ENCODE measurements around the gene SLC1A3. TPM values are rescaled to one million over a fixed set of nuclear protein-coding genes. Genes with fewer than 3 reads are reported as not detected.
"Not testable (repeated sequence)": the region's sequence is repeated elsewhere in the genome, so short reads cannot be mapped to it uniquely, and the experiment has no call there.

Gene SLC1A3
- total RNA-seq, 2 donors from 2014 or later: 44.7 to 67.4 TPM

DNA sequence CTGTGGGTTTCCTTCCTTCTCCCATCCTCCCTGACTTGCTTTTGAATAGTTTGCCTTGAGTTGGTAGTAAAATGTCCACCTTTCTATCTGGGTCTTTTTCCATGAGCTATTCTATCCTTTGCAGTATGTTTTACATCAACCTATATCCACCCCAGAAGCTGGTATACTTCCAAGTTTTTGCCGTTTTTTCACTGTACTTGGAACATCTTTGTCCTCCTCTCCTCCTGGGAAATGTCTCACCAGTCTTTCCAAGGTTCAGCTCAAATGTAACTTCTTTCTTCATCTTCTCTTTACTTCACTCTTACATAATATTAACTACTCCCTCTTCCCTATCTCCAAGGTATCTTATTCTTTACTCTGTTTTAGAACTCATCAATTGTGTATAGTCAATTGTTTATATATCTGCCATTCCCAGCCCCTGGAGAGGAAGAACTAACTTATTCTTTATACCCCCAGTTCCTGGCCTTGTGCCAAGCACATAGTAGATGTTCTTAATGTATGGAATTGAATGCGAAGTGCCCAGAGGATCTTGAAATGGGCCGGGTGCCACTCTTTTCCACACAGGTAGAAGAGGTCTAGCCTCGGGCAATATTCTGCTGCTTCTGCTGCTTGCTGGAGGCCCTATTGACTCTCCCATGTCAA is 34.9 kb upstream of the SLC1A3 start:
- ATAC-seq (ENCODE audit: insufficient number of reproducible peaks, low FRiP score, low read depth): no peak
- no peak for DNase-seq (ENCODE audit: low spot score)
- H3K27ac ChIP-seq: no peak overlapping the region
- H3K9me3 ChIP-seq: no peaks in the 10 kb centered on the region
- peaks cover 0 to 22% of the 10 kb centered on the region in 2 donors for H3K4me1 ChIP-seq (ENCODE audit: control insufficient read depth in 1 of 2, low read depth in 2 of 2)
- TF ChIP-seq, protein P1, sequence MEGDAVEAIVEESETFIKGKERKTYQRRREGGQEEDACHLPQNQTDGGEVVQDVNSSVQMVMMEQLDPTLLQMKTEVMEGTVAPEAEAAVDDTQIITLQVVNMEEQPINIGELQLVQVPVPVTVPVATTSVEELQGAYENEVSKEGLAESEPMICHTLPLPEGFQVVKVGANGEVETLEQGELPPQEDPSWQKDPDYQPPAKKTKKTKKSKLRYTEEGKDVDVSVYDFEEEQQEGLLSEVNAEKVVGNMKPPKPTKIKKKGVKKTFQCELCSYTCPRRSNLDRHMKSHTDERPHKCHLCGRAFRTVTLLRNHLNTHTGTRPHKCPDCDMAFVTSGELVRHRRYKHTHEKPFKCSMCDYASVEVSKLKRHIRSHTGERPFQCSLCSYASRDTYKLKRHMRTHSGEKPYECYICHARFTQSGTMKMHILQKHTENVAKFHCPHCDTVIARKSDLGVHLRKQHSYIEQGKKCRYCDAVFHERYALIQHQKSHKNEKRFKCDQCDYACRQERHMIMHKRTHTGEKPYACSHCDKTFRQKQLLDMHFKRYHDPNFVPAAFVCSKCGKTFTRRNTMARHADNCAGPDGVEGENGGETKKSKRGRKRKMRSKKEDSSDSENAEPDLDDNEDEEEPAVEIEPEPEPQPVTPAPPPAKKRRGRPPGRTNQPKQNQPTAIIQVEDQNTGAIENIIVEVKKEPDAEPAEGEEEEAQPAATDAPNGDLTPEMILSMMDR (IDR thresholded peaks at IDR 0.05): no peak
- H3K4me3 ChIP-seq: no peak overlapping the region
- no peaks in the 10 kb centered on the region for H3K36me3 ChIP-seq
- H3K27me3 ChIP-seq (replicated peaks; ENCODE audit: insufficient read depth): no peaks in the 10 kb centered on the region

DNA sequence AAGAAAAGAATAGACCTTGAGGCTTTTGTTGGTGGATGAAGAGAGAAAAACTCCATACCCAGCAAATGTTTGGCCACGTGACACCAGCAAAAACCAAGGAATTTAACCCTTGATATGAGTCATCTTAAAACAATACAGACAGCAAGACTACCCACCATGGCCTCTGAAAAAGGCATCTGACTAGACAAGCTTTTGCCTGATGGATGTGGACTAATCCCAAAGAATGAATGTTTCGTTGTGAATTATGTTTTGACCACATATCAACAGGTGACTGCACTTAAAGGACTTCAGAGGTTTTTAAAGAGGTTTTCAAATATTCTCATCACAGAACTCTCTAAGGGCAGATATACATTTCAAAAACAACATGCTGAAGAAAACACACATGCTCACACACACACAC is 33.0 kb upstream of the SLC1A3 start:
- Histone ChIP-seq H3K27me3 (replicated peaks; ENCODE audit: insufficient read depth) (no peaks in the 10 kb centered on the region), H3K4me3 (no peak overlapping the region), H3K4me1 (ENCODE audit: control insufficient read depth in 1 of 2, low read depth in 2 of 2) (peaks cover 0 to 22% of the 10 kb centered on the region in 2 donors), H3K36me3 (no peaks in the 10 kb centered on the region), H3K9me3 (no peaks in the 10 kb centered on the region), H3K27ac (no peak overlapping the region)
- no peak for ATAC-seq (ENCODE audit: insufficient number of reproducible peaks, low FRiP score, low read depth)
- TF ChIP-seq, protein P1 (IDR thresholded peaks at IDR 0.05): no peak
- no peak for DNase-seq (ENCODE audit: low spot score)

DNA sequence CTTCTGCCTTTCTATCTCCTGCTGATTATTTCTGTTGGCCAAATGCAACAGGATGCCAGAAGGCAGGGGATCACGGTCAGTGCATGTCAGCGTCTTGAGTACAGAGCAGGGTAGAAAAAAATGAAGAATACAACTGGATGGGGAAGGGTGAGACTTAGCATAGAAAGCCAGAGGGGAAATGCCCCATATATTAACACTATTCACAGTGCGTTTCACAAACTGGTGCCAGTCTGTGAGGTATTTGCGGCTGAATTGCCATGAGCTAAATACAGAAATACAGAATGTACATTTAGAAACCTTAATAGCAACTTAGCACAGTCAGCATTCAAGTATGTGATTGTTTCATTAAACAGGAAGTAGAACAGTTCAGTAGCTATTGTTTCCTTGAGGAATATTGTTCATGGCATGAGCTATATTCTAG is 31.0 kb upstream of the SLC1A3 start:
- DNase-seq (ENCODE audit: low spot score): no peak
- Histone ChIP-seq H3K4me3 (no peak overlapping the region), H3K27ac (no peak overlapping the region), H3K36me3 (no peaks in the 10 kb centered on the region), H3K9me3 (no peaks in the 10 kb centered on the region), H3K4me1 (ENCODE audit: control insufficient read depth in 1 of 2, low read depth in 2 of 2) (peaks cover 0 to 7% of the 10 kb centered on the region in 2 donors), H3K27me3 (replicated peaks; ENCODE audit: insufficient read depth) (no peaks in the 10 kb centered on the region)
- TF ChIP-seq, protein P1 (IDR thresholded peaks at IDR 0.05): no peak
- ATAC-seq (ENCODE audit: insufficient number of reproducible peaks, low FRiP score, low read depth): no peak

DNA sequence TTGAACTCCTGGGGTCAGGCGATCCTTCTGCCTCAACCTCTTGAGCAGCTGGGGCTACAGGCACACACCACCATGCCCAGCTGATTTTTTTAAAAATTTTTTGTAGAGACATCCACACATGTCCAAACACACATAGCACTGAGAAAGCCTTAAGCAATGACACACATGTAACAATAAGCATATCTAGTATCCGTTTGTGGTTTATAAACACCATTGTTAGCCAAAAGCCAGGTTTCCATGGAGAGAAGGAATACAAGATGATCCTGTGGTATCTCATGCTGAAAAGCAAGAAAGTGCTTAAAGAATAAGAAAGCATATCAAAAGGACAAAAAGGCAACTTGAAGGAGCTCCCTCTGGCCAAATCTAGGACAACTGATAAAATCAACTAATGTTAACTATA is 29.7 kb upstream of the SLC1A3 start:
- Histone ChIP-seq H3K4me1 (ENCODE audit: control insufficient read depth in 1 of 2, low read depth in 2 of 2) (no peaks in the 10 kb centered on the region), H3K27ac (no peak overlapping the region), H3K36me3 (no peaks in the 10 kb centered on the region), H3K9me3 (no peaks in the 10 kb centered on the region), H3K27me3 (replicated peaks; ENCODE audit: insufficient read depth) (no peaks in the 10 kb centered on the region), H3K4me3 (no peak overlapping the region)
- TF ChIP-seq, protein P1 (IDR thresholded peaks at IDR 0.05): no peak
- DNase-seq (ENCODE audit: low spot score): no peak
- no peak for ATAC-seq (ENCODE audit: insufficient number of reproducible peaks, low FRiP score, low read depth)

DNA sequence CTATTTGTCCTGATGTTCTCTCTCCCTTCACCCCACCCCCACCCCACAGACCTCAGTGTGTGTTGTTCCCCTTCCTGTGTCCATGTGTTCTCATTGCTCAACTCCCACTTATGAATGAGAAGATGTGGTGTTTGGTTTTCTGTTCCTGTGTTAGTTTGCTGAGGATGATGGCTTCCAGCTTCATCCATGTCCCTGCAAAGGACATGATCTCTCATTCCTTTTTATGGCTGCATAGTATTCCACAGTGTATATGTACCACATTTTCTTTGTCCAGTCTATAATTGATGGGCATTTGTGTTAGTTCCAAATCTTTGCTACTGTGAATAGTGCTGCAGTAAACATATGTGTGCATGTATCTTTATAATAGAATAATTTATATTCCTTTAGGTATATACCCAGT is 26.5 kb upstream of the SLC1A3 start:
- H3K36me3 ChIP-seq; H3K27me3 ChIP-seq (replicated peaks; ENCODE audit: insufficient read depth); H3K9me3 ChIP-seq; H3K27ac ChIP-seq; H3K4me1 ChIP-seq (ENCODE audit: control insufficient read depth in 1 of 2, low read depth in 2 of 2); DNase-seq (ENCODE audit: low spot score); H3K4me3 ChIP-seq; ATAC-seq (ENCODE audit: insufficient number of reproducible peaks, low FRiP score, low read depth): not testable (repeated sequence)

DNA sequence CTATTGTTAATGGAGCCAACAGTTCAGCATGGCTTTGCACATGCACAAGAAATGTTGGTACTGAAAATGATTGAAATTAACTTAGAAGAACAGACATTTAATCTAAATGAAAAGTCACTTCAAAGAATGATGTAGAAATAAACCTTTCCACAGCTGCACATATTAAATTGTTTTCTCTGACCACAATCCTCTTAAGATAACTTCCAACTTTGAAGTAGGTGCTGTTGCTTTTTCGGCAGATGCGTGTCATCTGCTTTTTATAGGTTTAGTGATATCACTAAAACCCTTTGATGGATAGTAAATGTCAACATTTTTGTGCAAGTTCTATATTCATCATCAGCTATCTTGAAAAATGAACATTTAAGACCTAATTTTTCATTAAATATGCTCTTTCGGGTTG is 25.3 kb upstream of the SLC1A3 start:
- no peaks in the 10 kb centered on the region for H3K4me1 ChIP-seq (ENCODE audit: control insufficient read depth in 1 of 2, low read depth in 2 of 2)
- H3K27ac ChIP-seq: no peak overlapping the region
- DNase-seq (ENCODE audit: low spot score): no peak
- H3K36me3 ChIP-seq: no peaks in the 10 kb centered on the region
- H3K27me3 ChIP-seq (replicated peaks; ENCODE audit: insufficient read depth): no peaks in the 10 kb centered on the region
- H3K9me3 ChIP-seq: no peaks in the 10 kb centered on the region
- no peak overlapping the region for H3K4me3 ChIP-seq
- TF ChIP-seq, protein P1 (IDR thresholded peaks at IDR 0.05): no peak
- ATAC-seq (ENCODE audit: insufficient number of reproducible peaks, low FRiP score, low read depth): no peak
